Gastrocnemius medialis (tissue), 4 donors: ENCODE measurements around the gene TMEM150B. TPM values are rescaled to one million over a fixed set of nuclear protein-coding genes. Genes with fewer than 3 reads are reported as not detected.

ENCODE experiments used
- ATAC-seq, 2 donors: fragments of 150-250 bp; one replicate each; pipeline ENCODE4 v1.9.1; 2016
- DNase-seq, 2 donors: peaks; one replicate each; pipeline ENCODE4 v3.0.0-alpha.2; 2019
- H3K27ac ChIP-seq, 4 donors: fragments of 200-600 bp; sonication (generic); 1 replicate in 1 of 4; 2 replicates in 3 of 4; pipeline ENCODE4 v1.5.1; 2016 to 2018; ENCODE audit warnings: mild to moderate bottlenecking in 2 of 4, moderate library complexity in 1 of 4
- H3K27me3 ChIP-seq, 3 donors: fragments of 200-600 bp; sonication (generic) in 2 of 3; 1 replicate in 1 of 3; 2 replicates in 2 of 3; pipeline versions ENCODE4 v1.5.1 to v1.6.0; 2016 to 2019; ENCODE audit warnings: mild to moderate bottlenecking in 1 of 3, moderate library complexity in 1 of 3
- H3K36me3 ChIP-seq, 2 donors: fragments of 200-600 bp; sonication (generic) in 1 of 2; one replicate each; pipeline ENCODE4 v1.5.1; 2017 to 2018
- H3K4me1 ChIP-seq, 2 donors: fragments of 200-600 bp; sonication (generic) in 1 of 2; one replicate each; pipeline ENCODE4 v1.5.1; 2016 to 2017; ENCODE audit warnings: mild to moderate bottlenecking in 2 of 2
- H3K4me3 ChIP-seq, 4 donors: fragments of 200-600 bp; sonication (generic) in 3 of 4; 1 replicate in 1 of 4; 2 replicates in 3 of 4; pipeline ENCODE4 v1.5.1; 2016 to 2019; ENCODE audit warnings: mild to moderate bottlenecking in 2 of 4
- H3K9me3 ChIP-seq, 3 donors: fragments of 200-600 bp; sonication (generic) in 2 of 3; 1 replicate in 1 of 3; 2 replicates in 2 of 3; pipeline ENCODE4 v1.5.1; 2016 to 2019
- CTCF ChIP-seq, 5 experiments: fragments of 450-650 bp in 3 of 5; fragments of 200-600 bp in 2 of 5; sonication (generic) in 2 of 5; IDR thresholded peaks in 4 of 5; conservative IDR thresholded peaks in 1 of 5; 1 replicate in 4 of 5; 2 replicates in 1 of 5; pipeline ENCODE4 v1.5.1; 2016 to 2019; ENCODE audit warnings: antibody characterized with exemption in 5 of 5, mild to moderate bottlenecking in 3 of 5, moderate library complexity in 3 of 5
- POLR2A ChIP-seq, 2 donors: fragments of 450-650 bp; IDR thresholded peaks; one replicate each; pipeline ENCODE4 v1.6.1; 2017; ENCODE audit warnings: antibody characterized with exemption in 2 of 2, mild to moderate bottlenecking in 2 of 2, moderate library complexity in 2 of 2
- in situ Hi-C, 4 donors: fragments of 200-750 bp; cut with MboI; loops; one replicate each; pipeline versions ENCODE4 v1.15.0 to v1.8.0; 2017; ENCODE audit warnings: low sequenced_read_pairs in 4 of 4
- intact Hi-C: fragments of 100-400 bp; cut with DNase I; formaldehyde crosslinking; loops from one replicate; pipeline ENCODE4 v1.15.1; 2023; ENCODE audit warnings: low total_unique reads
- total RNA-seq, 4 donors: library from RNA; depleted of rRNA; stranded (reverse); fragments of >200 nt; gene quantifications; one replicate each; pipeline versions ENCODE4 v1.1.0 to v1.2.3, GENCODE V29; 2016

Gene TMEM150B
- total RNA-seq, 4 donors from 2014 or later = 0.40 to 3.3 TPM; not detected in 2

DNA sequence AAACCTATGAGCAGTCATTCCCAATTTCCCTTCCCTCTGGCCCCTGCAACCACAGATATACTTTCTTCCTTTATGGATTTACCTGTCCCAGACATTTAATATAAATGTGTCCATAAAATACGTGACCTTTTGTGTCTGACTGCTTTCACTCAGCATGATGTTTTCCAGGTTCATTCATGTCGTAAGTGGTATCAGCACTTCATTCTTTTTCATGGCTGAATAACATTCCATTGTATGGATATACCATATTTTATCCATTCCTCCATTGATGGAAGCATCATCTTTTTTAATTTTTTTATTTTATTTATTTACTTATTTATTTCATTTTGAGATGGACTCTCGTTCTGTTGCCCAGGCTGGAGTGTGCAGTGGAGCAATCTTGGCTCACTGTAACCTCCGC lies 58.3 kb downstream of the TMEM150B start:
- no peak overlapping the region for H3K4me3 ChIP-seq
- no peak for DNase-seq
- ATAC-seq = no peak
- H3K36me3 ChIP-seq = peaks cover 0 to 6% of the 10 kb centered on the region in 2 donors
- H3K9me3 ChIP-seq = no peaks in the 10 kb centered on the region
- H3K4me1 ChIP-seq = no peaks in the 10 kb centered on the region
- intact Hi-C loops (no loop called here), in situ Hi-C loops (no loop called here)
- H3K27me3 ChIP-seq = no peaks in the 10 kb centered on the region
- TF ChIP-seq CTCF (IDR thresholded peaks at IDR 0.05 in 4 of 5, conservative IDR thresholded peaks at IDR 0.05 in 1 of 5) (no peak), POLR2A (IDR thresholded peaks at IDR 0.05) (no peak)
- no peak overlapping the region for H3K27ac ChIP-seq

DNA sequence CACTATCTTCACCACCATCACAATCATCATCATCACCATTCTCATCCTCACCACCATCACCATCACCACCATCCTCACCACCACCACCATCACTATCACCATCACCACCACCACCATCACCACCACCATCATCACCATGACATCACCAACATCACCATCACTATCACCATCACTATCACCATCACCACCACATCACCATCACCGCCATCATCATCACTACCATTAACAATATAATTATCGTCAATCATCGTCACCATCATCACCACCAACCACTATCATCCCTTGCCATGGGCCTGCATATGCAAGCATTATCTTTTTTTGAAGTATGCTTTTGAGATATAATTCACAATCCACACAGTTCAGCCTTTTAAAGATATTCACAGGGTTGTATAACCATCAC lies 58.7 kb downstream of the TMEM150B start:
- Histone ChIP-seq H3K4me1 (no peaks in the 10 kb centered on the region), H3K9me3 (no peaks in the 10 kb centered on the region), H3K4me3 (no peak overlapping the region), H3K27ac (no peak overlapping the region), H3K36me3 (peaks cover 0 to 2% of the 10 kb centered on the region in 2 donors), H3K27me3 (no peaks in the 10 kb centered on the region)
- TF ChIP-seq POLR2A (IDR thresholded peaks at IDR 0.05) = no peak
- TF ChIP-seq CTCF (IDR thresholded peaks at IDR 0.05 in 4 of 5, conservative IDR thresholded peaks at IDR 0.05 in 1 of 5) = no peak
- no peak for ATAC-seq
- no peak for DNase-seq
- in situ Hi-C loops (no loop called here), intact Hi-C loops (no loop called here)

GRCh38 chr19:55265723-55266386 lies 59.3 kb downstream of the TMEM150B start:
- TF ChIP-seq POLR2A (IDR thresholded peaks at IDR 0.05) = no peak
- no peak for TF ChIP-seq CTCF (IDR thresholded peaks at IDR 0.05 in 4 of 5, conservative IDR thresholded peaks at IDR 0.05 in 1 of 5)
- ATAC-seq = no peak
- no peaks in the 10 kb centered on the region for H3K4me1 ChIP-seq
- H3K36me3 ChIP-seq = no peaks in the 10 kb centered on the region
- H3K27ac ChIP-seq = no peak overlapping the region
- H3K4me3 ChIP-seq = no peak overlapping the region
- no peak for DNase-seq
- intact Hi-C loops (no loop called here), in situ Hi-C loops (no loop called here)
- H3K27me3 ChIP-seq = no peaks in the 10 kb centered on the region
- H3K9me3 ChIP-seq = no peaks in the 10 kb centered on the region

DNA sequence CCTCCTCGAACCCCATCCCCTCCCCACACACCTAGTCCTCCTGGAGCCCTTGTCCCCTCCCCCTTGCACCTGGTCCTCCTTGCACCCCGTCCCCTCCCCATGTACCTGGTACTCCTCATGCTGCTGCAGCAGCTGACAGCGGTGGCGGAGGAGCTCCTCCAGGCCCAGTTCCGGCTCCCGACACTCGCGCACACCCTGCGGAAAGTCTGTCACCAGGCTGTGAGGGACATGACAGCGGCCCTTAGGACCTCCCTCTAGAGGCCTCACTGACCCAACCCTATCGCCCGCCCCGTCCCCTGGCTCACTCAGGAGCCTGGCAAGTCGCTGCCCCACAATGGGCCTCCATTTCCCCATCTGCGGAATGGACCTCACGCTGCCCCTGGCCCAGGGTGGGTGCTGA lies 60.0 kb downstream of the TMEM150B start:
- intact Hi-C loops (no loop called here), in situ Hi-C loops (no loop called here)
- TF ChIP-seq POLR2A (IDR thresholded peaks at IDR 0.05) (no peak), CTCF (IDR thresholded peaks at IDR 0.05 in 4 of 5, conservative IDR thresholded peaks at IDR 0.05 in 1 of 5) (no peak)
- Histone ChIP-seq H3K36me3 (no peaks in the 10 kb centered on the region), H3K9me3 (no peaks in the 10 kb centered on the region), H3K4me1 (peaks cover 0 to 1% of the 10 kb centered on the region in 2 donors), H3K4me3 (no peak overlapping the region), H3K27ac (no peak overlapping the region), H3K27me3 (no peaks in the 10 kb centered on the region)
- DNase-seq (no peak), ATAC-seq (no peak)

DNA sequence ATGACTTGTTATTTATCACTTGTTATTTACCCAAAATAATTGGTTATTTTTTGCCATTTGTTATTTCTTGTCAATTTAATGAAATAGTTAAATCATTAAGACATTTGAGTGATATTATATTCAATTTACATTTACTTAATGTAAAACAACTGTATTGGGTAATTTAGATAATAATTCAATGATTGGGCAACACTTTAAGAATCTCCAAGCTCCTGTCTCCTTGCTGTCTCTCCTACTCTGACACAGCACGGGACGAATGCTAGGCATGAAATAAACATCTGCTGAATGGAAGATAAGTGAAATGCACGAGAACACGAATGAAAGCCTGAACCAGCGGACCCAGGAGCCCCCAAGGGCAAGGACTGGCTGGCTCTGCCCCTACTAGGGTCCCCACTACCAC lies 60.6 kb downstream of the TMEM150B start:
- no peak for DNase-seq
- Histone ChIP-seq H3K27me3 (no peaks in the 10 kb centered on the region), H3K4me3 (no peak overlapping the region), H3K36me3 (no peaks in the 10 kb centered on the region), H3K9me3 (no peaks in the 10 kb centered on the region), H3K27ac (no peak overlapping the region), H3K4me1 (peaks cover 6 to 8% of the 10 kb centered on the region in 2 donors)
- in situ Hi-C loops (no loop called here), intact Hi-C loops (no loop called here)
- no peak for ATAC-seq
- no peak for TF ChIP-seq CTCF (IDR thresholded peaks at IDR 0.05 in 4 of 5, conservative IDR thresholded peaks at IDR 0.05 in 1 of 5)
- no peak for TF ChIP-seq POLR2A (IDR thresholded peaks at IDR 0.05)
